Activated T-cell treated with anti-CD3 and anti-CD28 coated beads for 24 hours (primary cell): ENCODE measurements around the gene MBOAT2.

ENCODE experiments used
- DNase-seq: peaks from one replicate; pipeline ENCODE4 v3.0.0-alpha.2; 2020; ENCODE audit warnings: low read depth

MBOAT2 gene

GRCh38 chr2:8858264-8858663, 145.2 kb downstream of the MBOAT2 start:
- no peak for DNase-seq

GRCh38 chr2:8857709-8858108, 145.8 kb downstream of the MBOAT2 start:
- DNase-seq, result no peak

- DNase-seq, result no peak
Measured at GRCh38 chr2:8856176-8856575, 147.3 kb downstream of the MBOAT2 start.

GRCh38 chr2:8855010-8855409, 148.5 kb downstream of the MBOAT2 start:
- DNase-seq, result no peak

GRCh38 chr2:8853426-8853825, 150.1 kb downstream of the MBOAT2 start:
- DNase-seq, result no peak

- DNase-seq, result no peak
Measured at GRCh38 chr2:8851811-8852560, 151.5 kb downstream of the MBOAT2 start.

GRCh38 chr2:8850845-8851487, 152.5 kb downstream of the MBOAT2 start:
- no peak for DNase-seq

GRCh38 chr2:8849327-8849726, 154.2 kb downstream of the MBOAT2 start:
- DNase-seq, result no peak

- no peak for DNase-seq
Measured at GRCh38 chr2:8848328-8849100, 155.0 kb downstream of the MBOAT2 start.

- DNase-seq, result no peak
Measured at GRCh38 chr2:8847400-8847799, 156.1 kb downstream of the MBOAT2 start.

GRCh38 chr2:8841932-8842331, 161.6 kb downstream of the MBOAT2 start:
- DNase-seq, result no peak

- no peak for DNase-seq
Measured at GRCh38 chr2:8840475-8841091, 162.9 kb downstream of the MBOAT2 start.

GRCh38 chr2:8839189-8839965, 164.1 kb downstream of the MBOAT2 start:
- DNase-seq, result no peak

GRCh38 chr2:8837795-8838140, 165.7 kb downstream of the MBOAT2 start:
- DNase-seq, result no peak

GRCh38 chr2:8836971-8837794, 166.3 kb downstream of the MBOAT2 start, which contains the start of gene KIDINS220:
TSS of gene KIDINS220 (minus strand) at chr2:8837613. CDS start at chr2:8827093, 10,520 bp downstream.
- peak; percentile 82 for DNase-seq

GRCh38 chr2:8835279-8835678, 168.2 kb downstream of the MBOAT2 start:
- no peak for DNase-seq

GRCh38 chr2:8833853-8834252, 169.6 kb downstream of the MBOAT2 start:
- DNase-seq, result no peak

- DNase-seq, result no peak
Measured at GRCh38 chr2:8831516-8831915, 172.0 kb downstream of the MBOAT2 start.

GRCh38 chr2:8827729-8828128, 175.8 kb downstream of the MBOAT2 start:
- DNase-seq, result no peak

GRCh38 chr2:8822218-8822617, 181.3 kb downstream of the MBOAT2 start:
- no peak for DNase-seq
